Measurements from ENCODE around the gene ASTN2.

ASTN2 gene

GRCh38 chr9:116635908-116636307 is 778.9 kb downstream of the ASTN2 start:
- Histone ChIP-seq H3K9ac (ENCODE audit: low read length) (no peak overlapping the region), H3K4me2 (ENCODE audit: low read depth, low read length) (no peak overlapping the region), H3K36me3 (replicated peaks; ENCODE audit: insufficient read depth, low read length) (no peaks in the 10 kb centered on the region), H3F3A (ENCODE audit: insufficient read depth, low read length) (no peaks in the 10 kb centered on the region), H3K9me2 (replicated peaks; ENCODE audit: insufficient read depth, low read length) (no peaks in the 10 kb centered on the region), H3K4me3 (ENCODE audit: low read length) (no peak overlapping the region), H4K20me1 (ENCODE audit: insufficient read depth, low read length) (no peaks in the 10 kb centered on the region), H3K27me3 (replicated peaks; ENCODE audit: insufficient read depth, low read length) (no peaks in the 10 kb centered on the region), H3K79me2 (ENCODE audit: low read length) (no peaks in the 10 kb centered on the region), H3K4me1 (ENCODE audit: low read length) (no peaks in the 10 kb centered on the region), H3K9me3 (replicated peaks; ENCODE audit: insufficient read depth, low read length) (no peaks in the 10 kb centered on the region), H3K27ac (ENCODE audit: low read length) (no peak overlapping the region), H2AFZ (ENCODE audit: low read length) (no peak overlapping the region)
- DNase-seq = no peak
- TF ChIP-seq CTCF (IDR thresholded peaks at IDR 0.05; ENCODE audit: low read length) (no peak), EZH2phosphoT487 (IDR thresholded peaks at IDR 0.05; ENCODE audit: low read length) (no peak), EZH2 (optimal IDR thresholded peaks at IDR 0.05; ENCODE audit: low read depth, low read length) (no peak)

- Histone ChIP-seq H3K9me3 (replicated peaks; ENCODE audit: insufficient read depth, low read length) (no peaks in the 10 kb centered on the region), H4K20me1 (ENCODE audit: insufficient read depth, low read length) (no peaks in the 10 kb centered on the region), H3F3A (ENCODE audit: insufficient read depth, low read length) (no peaks in the 10 kb centered on the region), H2AFZ (ENCODE audit: low read length) (no peak overlapping the region), H3K4me2 (ENCODE audit: low read depth, low read length) (no peak overlapping the region), H3K27me3 (replicated peaks; ENCODE audit: insufficient read depth, low read length) (no peaks in the 10 kb centered on the region), H3K9ac (ENCODE audit: low read length) (no peak overlapping the region), H3K36me3 (replicated peaks; ENCODE audit: insufficient read depth, low read length) (no peaks in the 10 kb centered on the region), H3K27ac (ENCODE audit: low read length) (no peak overlapping the region), H3K79me2 (ENCODE audit: low read length) (no peaks in the 10 kb centered on the region), H3K4me1 (ENCODE audit: low read length) (no peaks in the 10 kb centered on the region), H3K4me3 (ENCODE audit: low read length) (no peak overlapping the region), H3K9me2 (replicated peaks; ENCODE audit: insufficient read depth, low read length) (no peaks in the 10 kb centered on the region)
- DNase-seq = no peak
- TF ChIP-seq EZH2 (optimal IDR thresholded peaks at IDR 0.05; ENCODE audit: low read depth, low read length) (no peak), CTCF (IDR thresholded peaks at IDR 0.05; ENCODE audit: low read length) (no peak), EZH2phosphoT487 (IDR thresholded peaks at IDR 0.05; ENCODE audit: low read length) (no peak)
These were observed 781.6 kb downstream of the ASTN2 start for GRCh38 chr9:116632990-116633838.

DNA sequence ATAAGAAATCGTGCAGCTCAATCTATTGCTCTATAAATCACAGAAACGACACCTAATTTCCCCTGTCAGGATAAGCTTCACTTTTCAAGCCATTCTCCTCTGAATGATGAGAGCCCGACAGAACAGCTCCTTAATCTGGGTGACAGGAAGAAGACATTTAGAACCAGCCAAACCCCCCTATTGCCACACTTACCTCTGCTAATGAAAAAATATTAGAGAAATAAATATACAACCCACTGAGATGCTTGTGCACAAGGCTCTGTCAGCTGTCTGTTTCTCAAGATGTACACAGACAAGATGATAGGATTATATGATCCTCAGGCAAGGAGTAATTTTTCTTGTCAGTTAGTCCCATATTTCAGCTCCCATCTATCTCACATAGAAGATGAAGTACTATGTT is 785.2 kb downstream of the ASTN2 start:
- Histone ChIP-seq H4K20me1 (ENCODE audit: insufficient read depth, low read length) (no peaks in the 10 kb centered on the region), H3K79me2 (ENCODE audit: low read length) (no peaks in the 10 kb centered on the region), H3K9me3 (replicated peaks; ENCODE audit: insufficient read depth, low read length) (no peaks in the 10 kb centered on the region), H3K4me1 (ENCODE audit: low read length) (no peaks in the 10 kb centered on the region), H3K27me3 (replicated peaks; ENCODE audit: insufficient read depth, low read length) (no peaks in the 10 kb centered on the region), H2AFZ (ENCODE audit: low read length) (no peak overlapping the region), H3K27ac (ENCODE audit: low read length) (no peak overlapping the region), H3F3A (ENCODE audit: insufficient read depth, low read length) (no peaks in the 10 kb centered on the region), H3K4me2 (ENCODE audit: low read depth, low read length) (no peak overlapping the region), H3K9ac (ENCODE audit: low read length) (no peak overlapping the region), H3K36me3 (replicated peaks; ENCODE audit: insufficient read depth, low read length) (no peaks in the 10 kb centered on the region), H3K4me3 (ENCODE audit: low read length) (no peak overlapping the region), H3K9me2 (replicated peaks; ENCODE audit: insufficient read depth, low read length) (no peaks in the 10 kb centered on the region)
- DNase-seq = no peak
- TF ChIP-seq EZH2 (optimal IDR thresholded peaks at IDR 0.05; ENCODE audit: low read depth, low read length) = no peak
- TF ChIP-seq EZH2phosphoT487 (IDR thresholded peaks at IDR 0.05; ENCODE audit: low read length) = no peak
- TF ChIP-seq CTCF (IDR thresholded peaks at IDR 0.05; ENCODE audit: low read length) = no peak

Data from MM.1S (cell line).